GM12878 (cell line): ENCODE measurements around the gene SOAT2. TPM values are rescaled to one million over a fixed set of nuclear protein-coding genes. Genes with fewer than 3 reads are reported as not detected.

Experiments used
- ATAC-seq: fragments of 200-7000 bp; cut with Tn5 transposase; 3 replicates; pipeline ENCODE4 v1.9.1; 2020; ENCODE audit warnings: mild to moderate bottlenecking, moderate library complexity
- BruUV-seq: library from RNA; stranded (reverse); fragments of 400-500 nt; replicated peaks from 2 replicates; lab custom pipeline; 2021; lab: Mats Ljungman, UMichigan
- CTCF ChIA-PET: fragments of 300-600 bp; sonication (Branson Sonifier 250); formaldehyde crosslinking; extraction: SDS; loops from one replicate; lab custom pipeline; 2021; ENCODE audit warnings: inconsistent platforms; lab: Yijun Ruan, JAX
- POLR2A ChIA-PET: fragments of 350-600 bp; formaldehyde crosslinking; extraction: SDS; loops from one replicate; lab custom pipeline; 2021; ENCODE audit warnings: inconsistent platforms; lab: Charles Lee
- RAD21 ChIA-PET: fragments of 300-600 bp; sonication (Branson Sonifier 250); formaldehyde crosslinking; loops from one replicate; lab custom pipeline; 2023; ENCODE audit warnings: antibody characterized with exemption; ENCODE audit not compliant: unreplicated experiment; lab: Charles Lee
- SMC1A ChIA-PET: fragments of 300-600 bp; sonication (Branson Sonifier 250); formaldehyde crosslinking; loops from one replicate; lab custom pipeline; 2023; ENCODE audit not compliant: unreplicated experiment, uncharacterized antibody; lab: Charles Lee
- DNase-seq: peaks from one replicate; pipeline ENCODE4 v3.0.0-alpha.2; 2011; ENCODE audit warnings: low read depth, low spot score
- FAIRE-seq: peaks from 3 replicates; lab custom pipeline; 2011; peaks lifted over from hg19 to GRCh38; lab: Jason Lieb, UNC
- H2AFZ ChIP-seq: 2 replicates; pipeline ENCODE4 v1.6.0; 2011; ENCODE audit warnings: low read depth, low read length, control low read depth; ENCODE audit not compliant: control insufficient read depth
- H3K27ac ChIP-seq: 2 replicates; pipeline ENCODE4 v1.5.1; 2011; ENCODE audit warnings: control low read depth; ENCODE audit not compliant: control insufficient read depth, insufficient read depth
- H3K27me3 ChIP-seq, 2 experiments: replicated peaks in 1 of 2; 2 replicates each; pipeline versions ENCODE4 v1.6.0 to v1.6.1; 2011; ENCODE audit warnings: low read length in 1 of 2; ENCODE audit not compliant: control insufficient read depth in 2 of 2, insufficient read depth in 2 of 2
- H3K36me3 ChIP-seq, 2 experiments: 2 replicates each; pipeline ENCODE4 v1.5.1; 2011; ENCODE audit warnings: low read length in 1 of 2; ENCODE audit not compliant: control insufficient read depth in 2 of 2, insufficient read depth in 2 of 2
- H3K4me1 ChIP-seq: 2 replicates; pipeline ENCODE4 v1.6.1; 2011; ENCODE audit warnings: mild to moderate bottlenecking, low read length, moderate library complexity, mixed read lengths; ENCODE audit not compliant: control insufficient read depth, insufficient read depth
- H3K4me2 ChIP-seq: 2 replicates; pipeline ENCODE4 v1.6.0; 2011; ENCODE audit warnings: control low read depth; ENCODE audit not compliant: control insufficient read depth, insufficient read depth
- H3K4me3 ChIP-seq: fragments of 200-600 bp; sonication (generic); 2 replicates; pipeline ENCODE4 v1.5.1; 2016
- H3K79me2 ChIP-seq: 2 replicates; pipeline ENCODE4 v1.6.0; 2011; ENCODE audit warnings: low read length; ENCODE audit not compliant: control insufficient read depth, insufficient read depth
- H3K9ac ChIP-seq: 2 replicates; pipeline ENCODE4 v1.8.0; 2011; ENCODE audit warnings: low read length, control low read depth, mixed read lengths; ENCODE audit not compliant: control insufficient read depth, insufficient read depth
- H3K9me3 ChIP-seq: replicated peaks from 3 replicates; pipeline ENCODE4 v1.5.1; 2011; ENCODE audit warnings: mild to moderate bottlenecking, low read length; ENCODE audit not compliant: control insufficient read depth, insufficient read depth
- H4K20me1 ChIP-seq: 2 replicates; pipeline ENCODE4 v1.6.0; 2011; ENCODE audit not compliant: control insufficient read depth, insufficient read depth
- BHLHE40 ChIP-seq, 2 experiments: fragments of 450-650 bp in 1 of 2; IDR thresholded peaks; 2 replicates each; pipeline ENCODE4 v1.6.1; 2011 to 2017; ENCODE audit warnings: low read depth in 2 of 2, borderline replicate concordance in 1 of 2, improper control_type of control experiment in 1 of 2, low read length in 1 of 2, mild to moderate bottlenecking in 1 of 2
- CEBPB ChIP-seq, 2 experiments: fragments of 150-350 bp in 1 of 2; IDR thresholded peaks; 2 replicates each; pipeline ENCODE4 v1.6.1; 2012 to 2014; ENCODE audit warnings: low read depth in 2 of 2, low read length in 2 of 2, borderline replicate concordance in 1 of 2, inconsistent platforms in 1 of 2
- EGR1 ChIP-seq, 2 experiments: IDR thresholded peaks; 1 replicate in 1 of 2; 2 replicates in 1 of 2; pipeline ENCODE4 v1.6.1; 2011 to 2012; ENCODE audit warnings: low read depth in 2 of 2, low read length in 2 of 2, borderline replicate concordance in 1 of 2, mild to moderate bottlenecking in 1 of 2, moderate library complexity in 1 of 2
- EZH2 ChIP-seq: IDR thresholded peaks from 2 replicates; pipeline ENCODE4 v1.6.1; 2012; ENCODE audit warnings: low read depth, mild to moderate bottlenecking, control low read depth, inconsistent platforms, low read length, borderline replicate concordance; ENCODE audit not compliant: control insufficient read depth
- FOXK2 ChIP-seq: fragments of 450-650 bp; IDR thresholded peaks from 2 replicates; pipeline ENCODE4 v1.6.1; 2017; ENCODE audit warnings: mild to moderate bottlenecking, moderate library complexity
- FOXM1 ChIP-seq: IDR thresholded peaks from 2 replicates; pipeline ENCODE4 v1.6.1; 2012; ENCODE audit warnings: low read depth, mild to moderate bottlenecking, inconsistent platforms, low read length, moderate library complexity
- KAT2A ChIP-seq: conservative IDR thresholded peaks from 2 replicates; pipeline ENCODE4 v1.6.1; 2011; ENCODE audit warnings: low read depth, low read length; ENCODE audit not compliant: control insufficient read depth
- MEF2A ChIP-seq: IDR thresholded peaks from 2 replicates; pipeline ENCODE4 v1.6.1; 2011; ENCODE audit warnings: low read depth, mild to moderate bottlenecking, low read length, moderate library complexity; ENCODE audit not compliant: insufficient read depth
- RAD51 ChIP-seq: fragments of 450-650 bp; IDR thresholded peaks from 2 replicates; pipeline ENCODE4 v1.6.1; 2016; ENCODE audit warnings: moderate library complexity, mild to moderate bottlenecking, inconsistent platforms
- RELA ChIP-seq: fragments of 450-650 bp; IDR thresholded peaks from 2 replicates; pipeline ENCODE4 v1.8.0; 2014; ENCODE audit warnings: borderline replicate concordance; ENCODE audit not compliant: partially characterized antibody
- SMAD1 ChIP-seq: fragments of 450-650 bp; IDR thresholded peaks from 2 replicates; pipeline ENCODE4 v1.6.1; 2018; ENCODE audit warnings: mild to moderate bottlenecking, low read depth; ENCODE audit not compliant: partially characterized antibody
- STAT1 ChIP-seq: fragments of 450-650 bp; conservative IDR thresholded peaks from 2 replicates; pipeline ENCODE4 v1.6.1; 2014; ENCODE audit warnings: antibody characterized with exemption, mild to moderate bottlenecking
- YBX1 ChIP-seq: fragments of 450-650 bp; IDR thresholded peaks from 2 replicates; pipeline ENCODE4 v1.6.1; 2016; ENCODE audit warnings: antibody characterized with exemption
- ZNF274 ChIP-seq: IDR thresholded peaks from one replicate; pipeline ENCODE4 v1.8.0; 2011; ENCODE audit not compliant: insufficient read length, insufficient read depth
- WGBS: methylation state at CpG from one replicate; pipeline ENCODE4 v1.1.6; 2016; ENCODE audit warnings: low lambda C conversion rate; ENCODE audit not compliant: insufficient replicate concordance, insufficient coverage; ENCODE audit errors: missing lambda C conversion rate; 5-methylcytosine and 5-hydroxymethylcytosine counted together
- in situ Hi-C: fragments of 300-500 bp; cut with MboI; formaldehyde crosslinking; loops from 9 replicates; pipeline ENCODE4 v1.14.3; 2018; ENCODE audit warnings: mixed read lengths
- intact Hi-C: fragments of 100-400 bp; cut with micrococcal nuclease; formaldehyde crosslinking; loops from one replicate; pipeline ENCODE4 v1.14.2; 2022; ENCODE audit not compliant: unreplicated experiment
- polyA plus RNA-seq, 11 experiments: library from polyadenylated mRNA; depleted of rRNA in 4 of 11; unstranded in 6 of 11; stranded (reverse) in 5 of 11; fragments of >200 nt; fragmentation: Nextera tagmentation in 4 of 11; fragmentation: Illumina TruSeq in 1 of 11; extraction: Ambion mirVana in 4 of 11; extraction: Trizol in 1 of 11; gene quantifications; 1 replicate in 1 of 11; 2 replicates in 10 of 11; pipeline versions ENCODE4 v1.2.1 to v1.2.3, GENCODE V29; 2011 to 2016; ENCODE audit warnings: inconsistent platforms in 2 of 11, missing spikeins in 2 of 11, low read depth in 1 of 11
- total RNA-seq, 4 experiments: library from RNA; depleted of rRNA in 3 of 4; stranded (reverse); fragments of >200 nt in 3 of 4; fragmentation: Illumina TruSeq in 1 of 4; extraction: Trizol in 1 of 4; gene quantifications; 2 replicates each; pipeline versions ENCODE4 v1.2.1 to v1.2.3, GENCODE V29; 2013 to 2021
- TF ChIP-seq, protein P1 (sequence below): IDR thresholded peaks from 2 replicates; pipeline ENCODE4 v1.6.1; 2012; ENCODE audit warnings: low read depth, low read length, improper control_type of control experiment
- TF ChIP-seq, protein P2 (sequence below): fragments of 450-650 bp; IDR thresholded peaks from 2 replicates; pipeline ENCODE4 v1.6.1; 2016; ENCODE audit warnings: mild to moderate bottlenecking, moderate library complexity, borderline replicate concordance

SOAT2 gene
- total and polyA plus RNA-seq, 10 of the 15 experiments (the other 5 are each of a cell fraction or from before 2014, with no cell fraction given), result 0.08 to 1.7 (median 0.69) TPM

DNA sequence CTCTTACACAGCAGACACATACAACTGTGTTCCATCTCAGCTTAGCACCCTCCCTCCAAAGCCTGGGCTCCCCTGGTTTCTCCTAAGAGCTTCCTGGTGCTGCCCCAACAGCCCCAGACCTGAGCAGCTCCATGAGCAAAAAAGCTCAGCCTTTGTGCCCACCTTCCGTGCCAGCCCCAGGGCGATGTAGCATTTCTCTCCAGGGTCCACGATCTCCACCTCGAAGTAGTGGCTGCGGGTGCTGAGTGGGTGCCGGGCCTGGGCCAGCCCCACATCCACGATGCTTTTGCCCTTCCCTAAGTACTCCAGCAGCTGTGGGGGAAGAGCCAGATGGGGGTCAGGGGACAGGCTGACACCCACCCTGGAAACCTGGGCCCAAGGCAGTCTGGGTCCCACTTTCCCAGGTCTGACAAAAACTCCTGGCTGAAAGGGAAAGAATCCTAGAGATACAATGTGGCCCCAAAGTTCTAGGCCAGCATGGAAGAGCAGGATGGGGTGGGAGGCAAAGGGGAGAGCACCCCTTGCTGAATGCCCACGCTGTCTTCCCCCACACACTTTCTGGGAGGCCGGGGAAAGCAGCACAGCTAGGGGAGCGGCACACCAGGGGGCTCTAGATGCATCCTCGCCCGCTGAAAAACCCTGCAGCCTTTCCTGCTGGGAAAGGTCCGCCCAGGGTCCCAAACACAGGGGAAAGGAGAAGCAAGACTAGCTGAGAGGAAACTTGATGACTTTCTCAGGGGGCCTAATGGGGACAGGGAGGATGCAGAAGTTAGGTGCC is 35.1 kb upstream of the SOAT2 start:
- no peaks in the 10 kb centered on the region for H3K79me2 ChIP-seq
- H3K4me3 ChIP-seq, result no peak overlapping the region
- H3K4me2 ChIP-seq, result no peak overlapping the region
- no peaks in the 10 kb centered on the region for H3K27me3 ChIP-seq
- in situ Hi-C loops, result no loop called here
- H4K20me1 ChIP-seq, result no peaks in the 10 kb centered on the region; the same call in 1 of the 2 replicates
- H3K36me3 ChIP-seq, result peaks cover 7 to 12% of the 10 kb centered on the region in 2 experiments; a peak in 3 of 4 replicates
- ChIA-PET CTCF (interaction anchor here (0.8 to 12.1 kb wide), 7 partner anchors 11 to 253 kb away, joined by 3 to 355 read pairs (median 35); partner anchors contain the start of genes AAAS, IGFBP6, SOAT2 and SPRYD3), POLR2A (interaction anchor here (1.4 kb wide), 1 partner anchor 11 kb away, joined by 4 read pairs; the partner anchor contains the start of gene SPRYD3), SMC1A (interaction anchor here (2.6 to 7.8 kb wide), 2 partner anchors 26 to 33 kb away, joined by 13 to 126 read pairs; partner anchors contain the start of gene SOAT2), RAD21 (interaction anchor here (0.9 to 4.5 kb wide), 3 partner anchors 31 to 253 kb away, joined by 4 to 84 read pairs (median 35); partner anchors contain the start of genes AAAS, IGFBP6 and SOAT2)
- no peak overlapping the region for H3K9ac ChIP-seq
- DNase-seq, result no peak
- ATAC-seq, result no peak
- 85% methylated on average over 13 of the region's 13 CpGs for WGBS
- H3K27ac ChIP-seq, result no peak overlapping the region
- TF ChIP-seq KAT2A (no peak), YBX1 (no peak), ZNF274 (no peak), MEF2A (no peak), SMAD1 (no peak), FOXK2 (no peak), STAT1 (no peak), RAD51 (no peak), RELA (no peak), FOXM1 (no peak), CEBPB (IDR thresholded peaks at IDR 0.05; ENCODE audit: borderline replicate concordance in 1 of 2, low read depth in 2 of 2, low read length in 2 of 2) (no peak), EGR1 (IDR thresholded peaks at IDR 0.05; ENCODE audit: borderline replicate concordance in 1 of 2, low read depth in 2 of 2, low read length in 2 of 2) (no peak), EZH2 (no peak), BHLHE40 (IDR thresholded peaks at IDR 0.05; ENCODE audit: borderline replicate concordance in 1 of 2, low read depth in 2 of 2, low read length in 1 of 2) (no peak)
- TF ChIP-seq, protein P1, sequence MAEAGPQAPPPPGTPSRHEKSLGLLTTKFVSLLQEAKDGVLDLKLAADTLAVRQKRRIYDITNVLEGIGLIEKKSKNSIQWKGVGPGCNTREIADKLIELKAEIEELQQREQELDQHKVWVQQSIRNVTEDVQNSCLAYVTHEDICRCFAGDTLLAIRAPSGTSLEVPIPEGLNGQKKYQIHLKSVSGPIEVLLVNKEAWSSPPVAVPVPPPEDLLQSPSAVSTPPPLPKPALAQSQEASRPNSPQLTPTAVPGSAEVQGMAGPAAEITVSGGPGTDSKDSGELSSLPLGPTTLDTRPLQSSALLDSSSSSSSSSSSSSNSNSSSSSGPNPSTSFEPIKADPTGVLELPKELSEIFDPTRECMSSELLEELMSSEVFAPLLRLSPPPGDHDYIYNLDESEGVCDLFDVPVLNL, result no peak
- TF ChIP-seq, protein P2, sequence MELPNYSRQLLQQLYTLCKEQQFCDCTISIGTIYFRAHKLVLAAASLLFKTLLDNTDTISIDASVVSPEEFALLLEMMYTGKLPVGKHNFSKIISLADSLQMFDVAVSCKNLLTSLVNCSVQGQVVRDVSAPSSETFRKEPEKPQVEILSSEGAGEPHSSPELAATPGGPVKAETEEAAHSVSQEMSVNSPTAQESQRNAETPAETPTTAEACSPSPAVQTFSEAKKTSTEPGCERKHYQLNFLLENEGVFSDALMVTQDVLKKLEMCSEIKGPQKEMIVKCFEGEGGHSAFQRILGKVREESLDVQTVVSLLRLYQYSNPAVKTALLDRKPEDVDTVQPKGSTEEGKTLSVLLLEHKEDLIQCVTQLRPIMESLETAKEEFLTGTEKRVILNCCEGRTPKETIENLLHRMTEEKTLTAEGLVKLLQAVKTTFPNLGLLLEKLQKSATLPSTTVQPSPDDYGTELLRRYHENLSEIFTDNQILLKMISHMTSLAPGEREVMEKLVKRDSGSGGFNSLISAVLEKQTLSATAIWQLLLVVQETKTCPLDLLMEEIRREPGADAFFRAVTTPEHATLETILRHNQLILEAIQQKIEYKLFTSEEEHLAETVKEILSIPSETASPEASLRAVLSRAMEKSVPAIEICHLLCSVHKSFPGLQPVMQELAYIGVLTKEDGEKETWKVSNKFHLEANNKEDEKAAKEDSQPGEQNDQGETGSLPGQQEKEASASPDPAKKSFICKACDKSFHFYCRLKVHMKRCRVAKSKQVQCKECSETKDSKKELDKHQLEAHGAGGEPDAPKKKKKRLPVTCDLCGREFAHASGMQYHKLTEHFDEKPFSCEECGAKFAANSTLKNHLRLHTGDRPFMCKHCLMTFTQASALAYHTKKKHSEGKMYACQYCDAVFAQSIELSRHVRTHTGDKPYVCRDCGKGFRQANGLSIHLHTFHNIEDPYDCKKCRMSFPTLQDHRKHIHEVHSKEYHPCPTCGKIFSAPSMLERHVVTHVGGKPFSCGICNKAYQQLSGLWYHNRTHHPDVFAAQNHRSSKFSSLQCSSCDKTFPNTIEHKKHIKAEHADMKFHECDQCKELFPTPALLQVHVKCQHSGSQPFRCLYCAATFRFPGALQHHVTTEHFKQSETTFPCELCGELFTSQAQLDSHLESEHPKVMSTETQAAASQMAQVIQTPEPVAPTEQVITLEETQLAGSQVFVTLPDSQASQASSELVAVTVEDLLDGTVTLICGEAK, result no peak
- BruUV-seq, result no TSS peak
- FAIRE-seq, result no peak
- no peaks in the 10 kb centered on the region for H3K9me3 ChIP-seq
- intact Hi-C loops, result loop anchor here (5.0 kb wide), 1 partner anchor 89 kb away; no protein-coding TSS in a partner anchor
- no peaks in the 10 kb centered on the region for H3K4me1 ChIP-seq
- H2AFZ ChIP-seq, result no peak overlapping the region
